Keratinocyte (primary cell): ENCODE results near the gene TPK1. TPM values are rescaled to one million over a fixed set of nuclear protein-coding genes. Genes with fewer than 3 reads are reported as not detected.

Experiments
- DNase-seq: peaks from one replicate; pipeline ENCODE4 v3.0.0-alpha.2; 2011; ENCODE audit warnings: low read depth, missing footprints, low spot score
- FAIRE-seq: peaks from 2 replicates; lab custom pipeline; 2011; peaks lifted over from hg19 to GRCh38; lab: Jason Lieb, UNC
- H2AFZ ChIP-seq: 2 replicates; pipeline ENCODE4 v1.6.0; 2012; ENCODE audit warnings: low read length, control low read depth, inconsistent platforms; ENCODE audit not compliant: control insufficient read depth
- H3K27ac ChIP-seq: 2 replicates; pipeline ENCODE4 v1.5.1; 2011; ENCODE audit warnings: low read length; ENCODE audit not compliant: control insufficient read depth, insufficient read depth
- H3K27me3 ChIP-seq: 3 replicates; pipeline ENCODE4 v1.6.0; 2011; ENCODE audit warnings: low read length; ENCODE audit not compliant: control insufficient read depth, insufficient read depth; ENCODE audit errors: extremely low read depth
- H3K36me3 ChIP-seq, 2 experiments: 2 replicates in 1 of 2; 3 replicates in 1 of 2; pipeline ENCODE4 v1.5.1; 2011; ENCODE audit warnings: low read length in 2 of 2, mild to moderate bottlenecking in 1 of 2; ENCODE audit not compliant: control insufficient read depth in 2 of 2, insufficient read depth in 2 of 2; ENCODE audit errors: extremely low read depth in 1 of 2
- H3K4me1 ChIP-seq: 3 replicates; pipeline ENCODE4 v1.5.1; 2011; ENCODE audit warnings: low read length; ENCODE audit not compliant: control insufficient read depth, insufficient read depth; ENCODE audit errors: extremely low read depth
- H3K4me2 ChIP-seq: 3 replicates; pipeline ENCODE4 v1.6.0; 2011; ENCODE audit warnings: low read depth, low read length; ENCODE audit not compliant: control insufficient read depth, insufficient read depth; ENCODE audit errors: extremely low read depth
- H3K4me3 ChIP-seq, 3 experiments: fragments of 200-600 bp in 1 of 3; sonication (generic) in 1 of 3; 2 replicates in 2 of 3; 3 replicates in 1 of 3; pipeline ENCODE4 v1.5.1; 2011 to 2016; ENCODE audit warnings: low read length in 3 of 3, mild to moderate bottlenecking in 3 of 3, control low read depth in 2 of 3, inconsistent platforms in 1 of 3, low read depth in 1 of 3, mixed read lengths in 1 of 3, mixed run types in 1 of 3, moderate library complexity in 1 of 3; ENCODE audit not compliant: control insufficient read depth in 2 of 3, insufficient read depth in 2 of 3; ENCODE audit errors: extremely low read depth in 1 of 3
- H3K79me2 ChIP-seq: 2 replicates; pipeline ENCODE4 v1.6.0; 2012; ENCODE audit warnings: low read length; ENCODE audit not compliant: control insufficient read depth, insufficient read depth
- H3K9ac ChIP-seq: 3 replicates; pipeline ENCODE4 v1.6.0; 2011; ENCODE audit warnings: low read length; ENCODE audit not compliant: control insufficient read depth, insufficient read depth; ENCODE audit errors: extremely low read depth
- H3K9me1 ChIP-seq: 3 replicates; pipeline ENCODE4 v1.6.0; 2011; ENCODE audit warnings: low read length; ENCODE audit not compliant: control insufficient read depth, insufficient read depth; ENCODE audit errors: extremely low read depth
- H3K9me3 ChIP-seq: 2 replicates; pipeline ENCODE4 v1.5.1; 2012; ENCODE audit warnings: low read depth, low read length; ENCODE audit not compliant: control insufficient read depth
- H4K20me1 ChIP-seq: 3 replicates; pipeline ENCODE4 v1.6.0; 2011; ENCODE audit warnings: low read length; ENCODE audit not compliant: control insufficient read depth, insufficient read depth; ENCODE audit errors: extremely low read depth
- CTCF ChIP-seq, 3 experiments: IDR thresholded peaks in 1 of 3; conservative IDR thresholded peaks in 1 of 3; optimal IDR thresholded peaks in 1 of 3; 2 replicates in 2 of 3; 3 replicates in 1 of 3; pipeline versions ENCODE3 to v1.5.1; 2011; ENCODE audit warnings: low read length in 3 of 3, mild to moderate bottlenecking in 3 of 3, moderate library complexity in 2 of 3, control low read depth in 1 of 3, inconsistent platforms in 1 of 3; ENCODE audit not compliant: insufficient read depth in 2 of 3; ENCODE audit errors: extremely low read depth in 1 of 3
- EZH2 ChIP-seq: IDR thresholded peaks from one replicate; pipeline ENCODE4 v1.6.1; 2012; ENCODE audit warnings: inconsistent platforms, mild to moderate bottlenecking, low read length, moderate library complexity
- dilution Hi-C: fragments of 300-500 bp; cut with MboI; formaldehyde crosslinking; loops from one replicate; pipeline ENCODE4 v1.7.0; 2020; ENCODE audit warnings: low sequenced_read_pairs; ENCODE audit not compliant: extremely low pct_ligation_motif_present
- polyA plus RNA-seq, 5 experiments: library from polyadenylated mRNA; depleted of rRNA in 3 of 5; stranded (reverse) in 3 of 5; stranded (forward) in 1 of 5; unstranded in 1 of 5; fragments of >200 nt; gene quantifications; 1 replicate in 1 of 5; 2 replicates in 3 of 5; 3 replicates in 1 of 5; pipeline versions ENCODE4 v1.2.1 to v1.2.3, GENCODE V29; 2011 to 2012; ENCODE audit warnings: missing spikeins in 2 of 5, low read depth in 1 of 5, low replicate concordance in 1 of 5

Gene TPK1
- polyA plus RNA-seq, 1 donor (not counting 4 experiments of a cell fraction or from before 2014, with no cell fraction given), result 1.9 TPM

GRCh38 chr7:144437370-144438191 lies 398.3 kb downstream of the TPK1 start:
- no peak overlapping the region for H3K9ac ChIP-seq
- H2AFZ ChIP-seq, result no peak overlapping the region
- no peak for TF ChIP-seq EZH2
- TF ChIP-seq CTCF (optimal IDR thresholded peaks at IDR 0.05 in 1 of 3, IDR thresholded peaks at IDR 0.05 in 1 of 3, conservative IDR thresholded peaks at IDR 0.05 in 1 of 3; ENCODE audit: extremely low read depth in 1 of 3, insufficient read depth in 2 of 3, low read length in 3 of 3), result peak in 2 of 3 experiments; percentile 45 to 66
- no peak overlapping the region for H3K4me2 ChIP-seq
- H3K4me1 ChIP-seq, result no peaks in the 10 kb centered on the region
- dilution Hi-C loops, result no loop called here
- H4K20me1 ChIP-seq, result no peaks in the 10 kb centered on the region
- H3K79me2 ChIP-seq, result no peaks in the 10 kb centered on the region
- H3K36me3 ChIP-seq, result no peaks in the 10 kb centered on the region
- DNase-seq (peak; percentile 38), FAIRE-seq (peak; percentile 83)
- no peaks in the 10 kb centered on the region for H3K9me1 ChIP-seq
- H3K27ac ChIP-seq, result no peak overlapping the region
- no peaks in the 10 kb centered on the region for H3K27me3 ChIP-seq
- H3K4me3 ChIP-seq, result no peak overlapping the region
- no peaks in the 10 kb centered on the region for H3K9me3 ChIP-seq

GRCh38 chr7:144436500-144436899 lies 399.4 kb downstream of the TPK1 start:
- Histone ChIP-seq H3K4me2 (no peak overlapping the region), H3K4me1 (no peaks in the 10 kb centered on the region), H2AFZ (no peak overlapping the region), H3K9me3 (no peaks in the 10 kb centered on the region), H4K20me1 (no peaks in the 10 kb centered on the region), H3K79me2 (no peaks in the 10 kb centered on the region), H3K27ac (no peak overlapping the region), H3K27me3 (no peaks in the 10 kb centered on the region), H3K9ac (no peak overlapping the region), H3K36me3 (no peaks in the 10 kb centered on the region), H3K4me3 (no peak overlapping the region), H3K9me1 (no peaks in the 10 kb centered on the region)
- dilution Hi-C loops, result no loop called here
- no peak for TF ChIP-seq EZH2
- TF ChIP-seq CTCF (optimal IDR thresholded peaks at IDR 0.05 in 1 of 3, IDR thresholded peaks at IDR 0.05 in 1 of 3, conservative IDR thresholded peaks at IDR 0.05 in 1 of 3; ENCODE audit: extremely low read depth in 1 of 3, insufficient read depth in 2 of 3, low read length in 3 of 3), result no peak
- no peak for DNase-seq
- no peak for FAIRE-seq
